ENCODE measurements around the gene FGD5. TPM values are rescaled to one million over a fixed set of nuclear protein-coding genes. Genes with fewer than 3 reads are reported as not detected.

Gene FGD5
- total RNA-seq, 1 donor from 2014 or later = 0.24 TPM

DNA sequence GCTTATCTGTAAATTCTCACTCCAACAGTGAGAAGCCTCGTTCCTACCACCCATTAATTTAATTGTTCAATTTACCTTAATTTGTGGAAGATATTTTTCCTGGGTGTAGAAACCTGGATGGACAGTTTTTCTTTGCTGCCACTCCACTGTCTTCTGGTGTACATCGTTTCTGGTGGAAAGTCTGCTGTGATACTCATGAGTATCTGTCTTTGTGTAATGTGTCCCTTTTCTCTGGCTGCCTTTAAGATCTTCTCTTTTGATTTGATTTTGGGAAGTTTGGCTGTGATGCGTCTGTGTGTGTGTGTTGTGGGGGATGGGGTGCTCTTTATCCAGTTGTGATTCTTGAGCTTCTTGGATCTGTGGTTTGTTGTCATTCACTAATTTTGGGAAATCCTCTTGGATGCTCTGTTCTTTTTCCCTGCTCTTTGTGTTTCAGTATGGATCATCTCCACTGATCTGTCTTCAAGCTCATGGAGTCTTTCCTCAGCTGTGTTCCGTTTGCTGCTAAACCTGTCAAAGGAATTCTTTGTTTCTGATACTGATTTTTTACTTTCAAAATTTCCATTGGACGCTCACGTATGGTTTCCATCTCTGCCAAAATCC lies 86.4 kb downstream of the FGD5 start:
- Histone ChIP-seq H3K4me1 (peaks cover 12% of the 10 kb centered on the region), H3K4me2 (no peak overlapping the region)
- peaks cover 3% of the 10 kb centered on the region for H3K4me1 Mint-ChIP-seq

DNA sequence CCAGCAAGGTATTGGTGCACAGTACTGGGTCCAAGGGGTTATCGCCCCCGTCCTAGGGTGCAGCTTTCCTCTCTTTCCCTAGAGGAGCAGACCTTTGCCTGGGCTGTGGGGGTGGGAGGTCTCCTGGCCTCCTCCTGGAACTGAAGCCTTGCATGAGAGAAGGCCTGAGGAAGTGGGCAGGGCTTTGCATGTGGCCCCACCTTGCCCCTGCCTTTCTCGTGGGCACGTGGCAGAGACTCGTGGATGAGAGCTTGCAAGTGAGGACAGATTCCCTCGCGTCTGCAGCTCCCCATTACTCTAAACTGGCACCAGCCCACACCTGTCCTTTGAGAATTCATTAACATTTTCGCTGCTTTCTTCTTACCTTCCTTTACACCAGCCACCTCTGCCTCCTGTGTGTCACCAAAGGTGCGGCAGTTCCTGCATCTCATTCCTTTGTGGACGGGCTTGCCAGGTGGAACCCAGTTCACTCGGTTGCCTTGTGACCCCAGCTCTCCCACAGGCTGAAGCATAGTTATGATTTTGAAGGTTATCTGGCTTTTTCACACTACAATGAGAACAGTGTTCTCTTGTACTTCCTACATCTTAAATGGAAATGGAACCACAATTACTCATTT lies 87.7 kb downstream of the FGD5 start:
- no peaks in the 10 kb centered on the region for H3K4me1 Mint-ChIP-seq
- no peaks in the 10 kb centered on the region for H3K79me2 ChIP-seq (ENCODE audit: low read depth)
- H3K27me3 ChIP-seq = no peaks in the 10 kb centered on the region
- no peaks in the 10 kb centered on the region for H3F3A ChIP-seq (ENCODE audit: low read depth)
- peaks cover 5% of the 10 kb centered on the region for H3K27me3 Mint-ChIP-seq (ENCODE audit: insufficient read depth, low read depth)
- no peak overlapping the region for H3K9ac ChIP-seq
- H3K36me3 ChIP-seq = no peaks in the 10 kb centered on the region
- no peaks in the 10 kb centered on the region for H3K9me3 ChIP-seq (ENCODE audit: low read depth)
- H4K20me1 ChIP-seq (ENCODE audit: low read depth) = no peaks in the 10 kb centered on the region
- no peaks in the 10 kb centered on the region for H3K36me3 Mint-ChIP-seq
- no peak overlapping the region for H3K4me3 Mint-ChIP-seq
- no peak overlapping the region for H3K27ac Mint-ChIP-seq
- no peak for TF ChIP-seq EZH2 (IDR thresholded peaks at IDR 0.05)
- TF ChIP-seq EZH2phosphoT487 (IDR thresholded peaks at IDR 0.05) = no peak
- TF ChIP-seq, protein P1, sequence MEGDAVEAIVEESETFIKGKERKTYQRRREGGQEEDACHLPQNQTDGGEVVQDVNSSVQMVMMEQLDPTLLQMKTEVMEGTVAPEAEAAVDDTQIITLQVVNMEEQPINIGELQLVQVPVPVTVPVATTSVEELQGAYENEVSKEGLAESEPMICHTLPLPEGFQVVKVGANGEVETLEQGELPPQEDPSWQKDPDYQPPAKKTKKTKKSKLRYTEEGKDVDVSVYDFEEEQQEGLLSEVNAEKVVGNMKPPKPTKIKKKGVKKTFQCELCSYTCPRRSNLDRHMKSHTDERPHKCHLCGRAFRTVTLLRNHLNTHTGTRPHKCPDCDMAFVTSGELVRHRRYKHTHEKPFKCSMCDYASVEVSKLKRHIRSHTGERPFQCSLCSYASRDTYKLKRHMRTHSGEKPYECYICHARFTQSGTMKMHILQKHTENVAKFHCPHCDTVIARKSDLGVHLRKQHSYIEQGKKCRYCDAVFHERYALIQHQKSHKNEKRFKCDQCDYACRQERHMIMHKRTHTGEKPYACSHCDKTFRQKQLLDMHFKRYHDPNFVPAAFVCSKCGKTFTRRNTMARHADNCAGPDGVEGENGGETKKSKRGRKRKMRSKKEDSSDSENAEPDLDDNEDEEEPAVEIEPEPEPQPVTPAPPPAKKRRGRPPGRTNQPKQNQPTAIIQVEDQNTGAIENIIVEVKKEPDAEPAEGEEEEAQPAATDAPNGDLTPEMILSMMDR (IDR thresholded peaks at IDR 0.05) = no peak
- no peak overlapping the region for H3K27ac ChIP-seq
- no peak overlapping the region for H3K4me2 ChIP-seq
- H3K9me3 Mint-ChIP-seq = peaks cover 12% of the 10 kb centered on the region
- DNase-seq (ENCODE audit: low spot score) = no peak
- peaks cover under 1% of the 10 kb centered on the region for H3K4me1 ChIP-seq
- H2AFZ ChIP-seq (replicated peaks) = no peak overlapping the region
- no peak overlapping the region for H3K4me3 ChIP-seq

More for the DNA sequence above, 86.4 kb downstream of the FGD5 start:
- Histone ChIP-seq H3K79me2 (ENCODE audit: low read depth) (no peaks in the 10 kb centered on the region), H3K9me3 (ENCODE audit: low read depth) (no peaks in the 10 kb centered on the region), H3K27me3 (no peaks in the 10 kb centered on the region), H4K20me1 (ENCODE audit: low read depth) (no peaks in the 10 kb centered on the region), H2AFZ (replicated peaks) (no peak overlapping the region), H3F3A (ENCODE audit: low read depth) (no peaks in the 10 kb centered on the region), H3K4me3 (no peak overlapping the region), H3K36me3 (no peaks in the 10 kb centered on the region), H3K9ac (no peak overlapping the region), H3K27ac (no peak overlapping the region)
- Mint-ChIP-seq H3K9me3 (peaks cover 12% of the 10 kb centered on the region), H3K27me3 (ENCODE audit: insufficient read depth, low read depth) (peaks cover 5% of the 10 kb centered on the region), H3K27ac (no peak overlapping the region), H3K36me3 (no peaks in the 10 kb centered on the region), H3K4me3 (no peak overlapping the region)
- DNase-seq (ENCODE audit: low spot score) = no peak
- TF ChIP-seq EZH2 (IDR thresholded peaks at IDR 0.05) (no peak), EZH2phosphoT487 (IDR thresholded peaks at IDR 0.05) (no peak)
- TF ChIP-seq, protein P1 (IDR thresholded peaks at IDR 0.05) = no peak

DNA sequence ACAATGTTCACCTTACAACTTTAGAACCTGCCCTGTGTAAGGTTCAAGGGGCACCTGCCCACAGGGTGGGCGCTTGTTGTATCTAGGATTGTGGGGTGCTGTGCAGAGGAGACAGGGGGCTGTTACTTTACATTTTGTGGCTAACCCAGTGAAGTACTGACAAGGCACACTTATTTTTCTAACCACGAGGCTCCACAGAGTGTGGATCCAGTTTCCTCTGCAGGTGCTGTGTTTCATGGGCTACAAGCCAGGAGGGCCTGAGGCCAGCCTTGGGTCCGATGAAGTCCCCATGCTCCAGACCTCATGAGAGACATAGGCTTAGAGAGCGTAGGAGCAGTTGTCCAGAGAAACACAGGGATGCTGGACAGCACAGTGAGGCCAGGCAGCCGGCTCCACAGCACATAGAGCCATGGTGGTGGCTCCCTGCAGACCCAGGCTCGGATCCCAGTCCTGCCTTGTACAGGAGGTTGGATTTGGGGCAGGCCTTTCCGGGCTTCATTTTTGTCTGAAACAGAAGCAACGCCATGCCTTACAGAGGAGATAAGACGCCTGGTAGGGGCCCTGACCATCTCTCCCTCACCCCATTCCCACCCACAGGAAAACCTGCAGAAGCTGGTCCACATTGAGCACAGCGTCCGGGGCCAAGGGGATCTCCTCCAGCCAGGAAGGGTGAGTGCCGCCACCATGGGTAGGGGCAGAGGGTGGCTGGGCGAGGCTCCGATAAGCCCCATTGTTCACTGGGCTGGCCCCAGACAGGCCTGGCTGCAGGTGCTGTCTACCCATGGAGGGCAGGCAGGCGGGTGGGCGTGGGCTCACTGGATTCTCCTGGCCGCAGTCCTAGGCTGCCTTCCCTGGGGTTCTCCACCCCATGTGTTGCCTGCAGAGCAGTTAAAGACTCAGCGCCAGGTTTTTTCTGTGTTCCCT lies 88.5 kb downstream of the FGD5 start:
- Mint-ChIP-seq H3K27me3 (ENCODE audit: insufficient read depth, low read depth) (peaks cover 6% of the 10 kb centered on the region), H3K36me3 (no peaks in the 10 kb centered on the region), H3K4me3 (no peak overlapping the region), H3K27ac (no peak overlapping the region), H3K9me3 (peaks cover 12% of the 10 kb centered on the region), H3K4me1 (no peaks in the 10 kb centered on the region)
- H3K36me3 ChIP-seq = no peaks in the 10 kb centered on the region
- no peaks in the 10 kb centered on the region for H3F3A ChIP-seq (ENCODE audit: low read depth)
- H2AFZ ChIP-seq (replicated peaks) = no peak overlapping the region
- no peak overlapping the region for H3K9ac ChIP-seq
- no peak overlapping the region for H3K4me3 ChIP-seq
- no peaks in the 10 kb centered on the region for H3K27me3 ChIP-seq
- TF ChIP-seq, protein P1 (IDR thresholded peaks at IDR 0.05) = no peak
- TF ChIP-seq EZH2 (IDR thresholded peaks at IDR 0.05) = no peak
- TF ChIP-seq EZH2phosphoT487 (IDR thresholded peaks at IDR 0.05) = no peak
- H3K27ac ChIP-seq = no peak overlapping the region
- no peaks in the 10 kb centered on the region for H3K4me1 ChIP-seq
- no peak for DNase-seq (ENCODE audit: low spot score)
- H4K20me1 ChIP-seq (ENCODE audit: low read depth) = no peaks in the 10 kb centered on the region
- H3K4me2 ChIP-seq = no peak overlapping the region
- no peaks in the 10 kb centered on the region for H3K9me3 ChIP-seq (ENCODE audit: low read depth)
- no peaks in the 10 kb centered on the region for H3K79me2 ChIP-seq (ENCODE audit: low read depth)

Data from neural progenitor cell (in vitro differentiated cells).